Activated T-cell treated with anti-CD3 and anti-CD28 coated beads, Interleukin-2, amount 50 U/mL, for 1 hour (primary cell): ENCODE measurements around the gene FRMD4B.

Experiments used
- DNase-seq: peaks from one replicate; pipeline ENCODE4 v3.0.0-alpha.2; 2020

Gene FRMD4B

DNA sequence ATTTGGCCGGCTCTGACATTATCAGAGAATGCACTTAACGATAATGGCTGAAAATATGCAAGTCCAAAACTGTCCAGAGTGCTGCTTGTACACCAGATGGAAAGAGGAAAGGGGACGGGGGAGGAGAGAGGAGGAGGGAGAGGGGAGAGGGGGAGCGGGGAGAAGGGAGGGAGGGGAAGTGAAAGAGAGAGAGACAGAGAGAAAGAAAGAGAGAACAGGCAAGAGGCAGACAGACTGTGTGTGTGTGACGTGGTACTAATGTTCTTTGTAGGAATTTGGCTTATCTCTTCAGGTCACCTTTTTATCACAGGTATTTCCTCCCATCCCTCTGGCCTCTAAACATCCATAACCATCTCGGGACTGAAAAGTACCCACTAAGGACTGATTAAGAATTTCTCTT lies 188.4 kb downstream of the FRMD4B start:
- DNase-seq, result no peak

GRCh38 chr3:69196876-69197275 lies 189.0 kb downstream of the FRMD4B start:
- DNase-seq, result no peak

- no peak for DNase-seq
These were observed 191.3 kb downstream of the FRMD4B start for GRCh38 chr3:69194431-69195165.

GRCh38 chr3:69193749-69194148 lies 192.1 kb downstream of the FRMD4B start:
- no peak for DNase-seq

- no peak for DNase-seq
These were observed 194.4 kb downstream of the FRMD4B start for GRCh38 chr3:69191516-69191915.

GRCh38 chr3:69189487-69189886 lies 196.4 kb downstream of the FRMD4B start:
- DNase-seq, result no peak

DNA sequence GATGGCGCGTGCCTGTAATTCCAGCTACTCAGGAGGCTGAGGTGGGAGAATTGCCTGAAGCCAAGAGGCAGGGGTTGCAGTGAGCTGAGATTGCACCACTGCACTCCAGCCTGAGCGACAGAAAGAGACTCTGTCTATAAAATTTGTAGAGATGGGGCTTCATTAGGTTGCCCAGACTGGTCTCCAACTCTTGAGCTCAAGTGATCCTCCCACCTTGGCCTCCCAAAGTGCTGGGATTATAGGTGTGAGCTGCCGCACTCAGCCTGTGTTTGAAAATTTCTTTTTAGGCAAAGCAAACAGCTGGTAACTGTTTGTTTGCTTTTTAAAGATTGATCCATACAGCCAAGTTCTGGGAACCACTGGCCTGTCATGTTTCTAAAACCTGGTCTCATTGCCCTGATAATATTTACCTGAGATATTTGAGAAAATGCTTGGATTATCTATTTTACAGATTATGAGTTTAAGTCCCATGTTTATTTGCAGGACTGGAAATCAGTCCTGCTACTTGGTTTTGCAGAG lies 199.3 kb downstream of the FRMD4B start:
- no peak for DNase-seq

GRCh38 chr3:69182588-69183316 lies 203.1 kb downstream of the FRMD4B start:
- DNase-seq, result no peak

DNA sequence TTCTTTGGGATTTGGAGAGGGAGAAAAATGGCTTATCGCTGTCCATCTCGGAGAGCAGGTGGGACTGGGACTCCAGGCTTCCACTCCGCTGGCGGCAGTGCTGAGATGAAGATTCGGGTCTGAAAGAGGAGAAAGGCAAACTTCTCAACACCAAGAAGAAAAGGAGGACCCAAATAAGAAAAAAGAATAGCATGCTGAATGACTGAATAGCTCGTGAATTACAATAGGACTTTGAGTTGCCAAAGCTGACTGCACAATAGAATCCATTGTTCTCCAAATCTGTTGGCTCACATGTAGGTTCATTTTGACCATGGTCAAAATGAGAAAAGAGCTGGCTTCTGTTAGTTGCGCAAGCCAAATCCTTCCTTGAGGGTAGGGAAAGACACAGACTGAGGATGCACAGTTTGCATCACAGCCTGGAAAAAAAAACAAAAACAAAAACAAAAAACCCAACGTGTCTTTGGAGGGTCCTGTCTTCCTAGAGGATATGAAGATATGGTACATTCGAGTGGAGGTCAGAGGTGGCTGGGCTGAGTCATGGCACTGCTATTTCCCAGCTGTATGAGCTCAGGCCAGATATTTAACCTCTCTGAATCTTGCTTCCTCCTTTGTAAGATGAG lies 204.2 kb downstream of the FRMD4B start:
- DNase-seq, result no peak

- DNase-seq, result no peak
These were observed 204.9 kb downstream of the FRMD4B start for GRCh38 chr3:69180869-69181591.

GRCh38 chr3:69179740-69180372 lies 206.0 kb downstream of the FRMD4B start:
- no peak for DNase-seq

GRCh38 chr3:69178838-69179739 lies 206.8 kb downstream of the FRMD4B start:
- DNase-seq, result no peak

- DNase-seq, result no peak
These were observed 207.8 kb downstream of the FRMD4B start for GRCh38 chr3:69178082-69178481.

DNA sequence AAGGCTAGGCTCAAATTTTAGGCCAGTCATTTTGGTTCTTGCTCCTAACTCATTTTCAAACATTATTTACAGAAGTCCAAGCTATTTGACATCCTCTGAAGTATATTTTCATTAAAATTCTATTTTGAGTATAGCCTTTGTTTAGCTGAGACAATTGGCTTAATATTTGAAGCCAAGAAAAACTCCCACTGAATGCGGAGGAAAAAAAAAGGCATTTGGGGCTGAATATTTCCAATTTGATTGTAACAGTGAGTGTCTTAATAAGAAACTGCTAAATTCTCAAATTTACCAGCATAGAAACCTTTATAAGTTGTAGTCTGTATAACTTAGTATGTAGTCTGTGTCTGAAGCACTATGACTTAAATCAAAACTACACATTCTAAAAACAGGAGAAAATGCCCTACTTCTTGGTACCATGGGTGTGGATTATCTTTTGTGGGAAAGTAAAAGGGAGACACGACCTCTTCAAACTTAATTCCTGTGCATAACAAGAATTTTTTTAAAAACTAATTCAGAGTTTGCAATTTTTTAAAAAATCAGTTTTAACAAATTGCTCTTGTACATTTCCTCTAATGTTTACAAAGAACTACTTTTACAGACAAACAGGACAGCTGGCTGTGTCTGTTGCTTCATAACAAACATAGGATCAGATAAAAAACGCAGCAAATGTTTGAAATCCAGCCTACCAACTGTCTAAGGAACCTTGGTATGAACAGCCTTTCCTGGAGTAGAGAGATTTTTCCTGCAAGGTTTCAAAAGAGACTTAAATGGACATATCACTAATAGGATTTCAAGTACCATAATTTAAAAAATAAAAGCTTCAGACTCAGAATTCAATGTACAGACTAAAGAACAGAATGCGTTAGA lies 210.8 kb downstream of the FRMD4B start:
- no peak for DNase-seq

DNA sequence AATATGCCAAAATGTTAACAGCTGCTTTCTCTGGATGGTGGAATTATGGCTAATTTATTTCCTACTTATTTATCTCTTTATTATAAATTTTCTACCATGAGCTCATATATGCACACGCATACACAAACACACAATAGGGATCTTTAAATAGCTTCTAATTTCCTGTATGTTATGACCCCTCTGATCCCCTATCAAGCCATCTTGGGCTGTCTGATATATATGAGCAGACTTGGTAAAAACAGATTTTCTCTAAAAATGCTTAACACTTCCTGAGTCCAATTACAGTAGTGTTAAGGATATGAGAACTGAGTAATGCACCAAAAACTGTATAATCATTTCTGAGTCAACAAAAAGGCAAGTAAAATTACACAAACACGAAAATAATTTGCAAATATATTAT lies 211.4 kb downstream of the FRMD4B start:
- DNase-seq, result no peak

- no peak for DNase-seq
These were observed 213.8 kb downstream of the FRMD4B start for GRCh38 chr3:69172058-69172457.

GRCh38 chr3:69166446-69166845 lies 219.4 kb downstream of the FRMD4B start:
- DNase-seq, result no peak

DNA sequence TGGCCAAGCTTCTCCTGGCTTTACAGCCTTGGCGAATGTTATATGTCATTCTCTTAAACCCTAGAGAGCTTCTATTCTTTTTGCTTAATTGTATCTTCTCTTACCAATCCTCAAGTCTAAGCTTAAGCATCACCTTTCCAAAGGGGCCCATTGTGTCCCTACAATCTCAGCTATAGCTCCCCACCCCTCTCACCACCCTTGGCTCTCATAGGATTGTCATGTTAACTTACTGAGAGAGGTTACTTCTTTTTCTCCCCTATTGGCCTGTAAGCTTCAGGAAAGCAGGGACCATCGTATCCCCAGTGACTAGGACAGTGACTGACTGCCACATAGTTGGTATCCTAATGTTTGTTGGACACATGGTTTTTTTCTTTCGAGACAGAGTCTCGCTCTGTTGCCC lies 220.1 kb downstream of the FRMD4B start:
- no peak for DNase-seq

GRCh38 chr3:69164296-69164695 lies 221.6 kb downstream of the FRMD4B start:
- DNase-seq, result no peak

DNA sequence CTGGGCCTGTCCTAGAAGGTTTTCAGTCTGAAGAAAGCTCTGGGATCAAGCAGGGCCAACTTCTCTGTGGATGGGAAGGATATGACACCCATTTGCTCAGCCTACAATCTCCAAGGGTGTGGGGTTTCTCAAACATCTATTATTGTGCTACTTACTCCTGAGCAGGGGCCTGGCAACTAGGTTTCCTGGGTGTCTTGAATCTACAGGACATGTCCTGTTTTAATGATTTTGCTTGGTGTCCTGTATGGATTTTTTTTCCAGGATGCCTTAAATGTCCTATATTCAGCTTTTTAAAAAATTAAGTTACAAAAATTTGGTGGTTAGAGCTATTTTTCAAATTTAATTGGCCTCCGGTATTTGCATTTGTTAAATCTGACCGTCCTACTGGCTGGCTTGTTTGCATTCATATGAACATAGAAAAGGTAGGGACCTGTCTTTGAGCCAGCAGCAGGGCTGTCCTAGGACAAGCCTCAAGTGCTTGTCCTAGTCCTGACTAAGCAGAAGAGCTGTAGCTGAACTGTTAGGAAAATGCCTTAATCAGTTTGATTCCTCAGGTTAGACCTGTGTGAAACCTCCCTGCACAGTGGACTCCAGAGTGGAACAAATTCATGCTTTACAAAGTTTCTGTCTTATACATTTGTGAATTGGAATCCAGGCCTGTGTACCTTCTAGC lies 223.4 kb downstream of the FRMD4B start:
- DNase-seq, result no peak
